H9 (cell line): Measurements from ENCODE around the gene DPF3. TPM values are rescaled to one million over a fixed set of nuclear protein-coding genes. Genes with fewer than 3 reads are reported as not detected.

Experiments used
- DNase-seq: peaks from one replicate; pipeline ENCODE4 v3.0.0-alpha.2; 2017
- H2AFZ ChIP-seq: one replicate; pipeline ENCODE4 v1.6.1; 2013; ENCODE audit warnings: mild to moderate bottlenecking, low read length, control low read depth, moderate library complexity
- H2AK5ac ChIP-seq: 2 replicates; pipeline ENCODE4 v1.6.1; 2013; ENCODE audit warnings: low read length, control low read depth, mixed read lengths; ENCODE audit not compliant: insufficient read length
- H2BK120ac ChIP-seq: one replicate; pipeline ENCODE4 v1.6.1; 2013; ENCODE audit warnings: low read depth, mild to moderate bottlenecking, low read length, control low read depth, inconsistent platforms; ENCODE audit not compliant: poor library complexity, severe bottlenecking
- H2BK12ac ChIP-seq: 2 replicates; pipeline ENCODE4 v1.6.1; 2013; ENCODE audit warnings: low read length, control low read depth, mixed read lengths, low read depth; ENCODE audit not compliant: insufficient read length
- H2BK15ac ChIP-seq: 2 replicates; pipeline ENCODE4 v1.6.1; 2013; ENCODE audit warnings: low read depth, low read length, control low read depth
- H2BK20ac ChIP-seq: one replicate; pipeline ENCODE4 v1.6.1; 2013; ENCODE audit warnings: low read depth, mild to moderate bottlenecking, low read length, control low read depth, inconsistent platforms; ENCODE audit not compliant: poor library complexity, severe bottlenecking
- H2BK5ac ChIP-seq: 2 replicates; pipeline ENCODE4 v1.6.1; 2013; ENCODE audit warnings: low read length, control low read depth, mixed read lengths; ENCODE audit not compliant: insufficient read length
- H3K14ac ChIP-seq: 2 replicates; pipeline ENCODE4 v1.6.1; 2013; ENCODE audit warnings: low read length, control low read depth; ENCODE audit not compliant: insufficient read depth
- H3K18ac ChIP-seq: 2 replicates; pipeline ENCODE4 v1.6.1; 2013; ENCODE audit warnings: low read depth, mild to moderate bottlenecking, mixed read lengths, low read length, control low read depth; ENCODE audit not compliant: insufficient read length
- H3K23ac ChIP-seq: 2 replicates; pipeline ENCODE4 v1.6.1; 2013; ENCODE audit warnings: low read length, control low read depth, mixed read lengths, low read depth; ENCODE audit not compliant: insufficient read length
- H3K23me2 ChIP-seq: 2 replicates; pipeline ENCODE4 v1.6.1; 2013; ENCODE audit warnings: low read depth, mild to moderate bottlenecking, mixed read lengths, low read length, control low read depth; ENCODE audit not compliant: insufficient read length, poor library complexity, severe bottlenecking
- H3K27ac ChIP-seq: 2 replicates; pipeline ENCODE4 v1.5.1; 2013; ENCODE audit warnings: low read length, control low read depth, mixed read lengths, low read depth; ENCODE audit not compliant: insufficient read length
- H3K27me3 ChIP-seq: 2 replicates; pipeline ENCODE4 v1.6.1; 2013; ENCODE audit warnings: low read length, control low read depth, inconsistent platforms; ENCODE audit not compliant: insufficient read depth
- H3K4ac ChIP-seq: 2 replicates; pipeline ENCODE4 v1.6.1; 2013; ENCODE audit warnings: low read depth, mild to moderate bottlenecking, control low read depth, inconsistent platforms, low read length, moderate library complexity
- H3K4me1 ChIP-seq: 2 replicates; pipeline ENCODE4 v1.6.1; 2013; ENCODE audit warnings: low read length, control low read depth, inconsistent platforms; ENCODE audit not compliant: insufficient read depth
- H3K4me2 ChIP-seq: 2 replicates; pipeline ENCODE4 v1.6.1; 2013; ENCODE audit warnings: low read length, control low read depth, mixed read lengths; ENCODE audit not compliant: insufficient read length, insufficient read depth
- H3K56ac ChIP-seq: 2 replicates; pipeline ENCODE4 v1.6.1; 2013; ENCODE audit warnings: low read depth, mild to moderate bottlenecking, mixed read lengths, low read length, control low read depth; ENCODE audit not compliant: insufficient read length
- H3K79me1 ChIP-seq: 2 replicates; pipeline ENCODE4 v1.6.1; 2013; ENCODE audit warnings: low read depth, mild to moderate bottlenecking, moderate library complexity, low read length, control low read depth, inconsistent platforms; ENCODE audit not compliant: insufficient read depth, poor library complexity, severe bottlenecking
- H3K79me2 ChIP-seq: 2 replicates; pipeline ENCODE4 v1.6.1; 2013; ENCODE audit warnings: low read length, control low read depth, inconsistent platforms; ENCODE audit not compliant: insufficient read depth
- H3K9ac ChIP-seq: 2 replicates; pipeline ENCODE4 v1.6.1; 2013; ENCODE audit warnings: low read length, control low read depth, mixed read lengths; ENCODE audit not compliant: insufficient read length; ENCODE audit errors: extremely low read depth
- H3K9me3 ChIP-seq: one replicate; pipeline ENCODE4 v1.6.1; 2013; ENCODE audit warnings: low read depth, low read length, inconsistent platforms; ENCODE audit not compliant: control insufficient read depth
- H3T11ph ChIP-seq: one replicate; pipeline ENCODE4 v1.6.1; 2013; ENCODE audit warnings: mild to moderate bottlenecking, low read length, control low read depth, inconsistent platforms
- H4K20me1 ChIP-seq: one replicate; pipeline ENCODE4 v1.6.1; 2013; ENCODE audit not compliant: control insufficient read depth, insufficient read length, insufficient read depth
- H4K5ac ChIP-seq: 2 replicates; pipeline ENCODE4 v1.6.1; 2013; ENCODE audit warnings: low read depth, mild to moderate bottlenecking, mixed read lengths, low read length, control low read depth; ENCODE audit not compliant: insufficient read length
- H4K8ac ChIP-seq: replicated peaks from 2 replicates; pipeline ENCODE4 v1.6.1; 2013; ENCODE audit warnings: low read length, control low read depth, mixed read lengths, low read depth; ENCODE audit not compliant: insufficient read length
- H4K91ac ChIP-seq: 2 replicates; pipeline ENCODE4 v1.6.1; 2013; ENCODE audit warnings: low read depth, mild to moderate bottlenecking, moderate library complexity, mixed read lengths, low read length, control low read depth; ENCODE audit not compliant: insufficient read length
- H3K27ac Mint-ChIP-seq, 3 experiments: 2 replicates in 2 of 3; 3 replicates in 1 of 3; pipeline ENCODE4 v1.8.0; 2020 to 2021; ENCODE audit warnings: mixed read lengths in 3 of 3, mild to moderate bottlenecking in 1 of 3, moderate library complexity in 1 of 3
- H3K27me3 Mint-ChIP-seq: 2 replicates; pipeline ENCODE4 v1.8.0; 2021; ENCODE audit warnings: low read depth, mild to moderate bottlenecking, moderate library complexity, mixed read lengths
- H3K36me3 Mint-ChIP-seq, 3 experiments: 2 replicates in 2 of 3; 3 replicates in 1 of 3; pipeline ENCODE4 v1.8.0; 2020 to 2021; ENCODE audit warnings: low read depth in 3 of 3, mixed read lengths in 3 of 3; ENCODE audit not compliant: insufficient read depth in 1 of 3
- H3K4me1 Mint-ChIP-seq, 2 experiments: 2 replicates each; pipeline ENCODE4 v1.8.0; 2020; ENCODE audit warnings: mixed read lengths in 2 of 2
- H3K4me3 Mint-ChIP-seq, 2 experiments: 2 replicates in 1 of 2; 3 replicates in 1 of 2; pipeline ENCODE4 v1.8.0; 2020 to 2021; ENCODE audit warnings: mild to moderate bottlenecking in 2 of 2, mixed read lengths in 2 of 2, moderate library complexity in 1 of 2
- H3K9me3 Mint-ChIP-seq, 2 experiments: 2 replicates in 1 of 2; 3 replicates in 1 of 2; pipeline ENCODE4 v1.8.0; 2020; ENCODE audit warnings: mild to moderate bottlenecking in 2 of 2, mixed read lengths in 2 of 2, moderate library complexity in 1 of 2
- WGBS: extraction: QIAGEN DNeasy Blood & Tissue Kit; methylation state at CpG from one replicate; pipeline ENCODE4 v1.1.7; 2013; ENCODE audit warnings: missing lambda C conversion rate, low lambda C conversion rate, mixed read lengths; ENCODE audit not compliant: insufficient read length; ENCODE audit errors: extremely low coverage; 5-methylcytosine and 5-hydroxymethylcytosine counted together
- total RNA-seq: library from RNA; stranded (reverse); gene quantifications from 2 replicates; pipeline ENCODE4 v1.2.1, GENCODE V29; 2021
- TF ChIP-seq, protein P1 (sequence below): fragments of 200-600 bp; sonication (generic); conservative IDR thresholded peaks from 3 replicates; pipeline ENCODE4 v1.8.0; 2021; ENCODE audit warnings: antibody characterized with exemption, mild to moderate bottlenecking

Gene DPF3
- total RNA-seq, 1 experiment from 2014 or later = not detected

- peaks cover 19% of the 10 kb centered on the region for H3K27me3 Mint-ChIP-seq
- no peaks in the 10 kb centered on the region for H3K23me2 ChIP-seq
- H3K9me3 ChIP-seq = peaks cover 6% of the 10 kb centered on the region
- H3K4me1 Mint-ChIP-seq = peaks cover 30 to 45% of the 10 kb centered on the region in 2 experiments
- H2AK5ac ChIP-seq = no peak overlapping the region
- no peaks in the 10 kb centered on the region for H3K79me2 ChIP-seq
- H3K4me3 Mint-ChIP-seq = no peak overlapping the region
- no peak overlapping the region for H3K27ac ChIP-seq
- H3K79me1 ChIP-seq = no peaks in the 10 kb centered on the region
- DNase-seq = no peak
- H2BK20ac ChIP-seq = no peak overlapping the region
- H4K5ac ChIP-seq = no peak overlapping the region
- TF ChIP-seq, protein P1, sequence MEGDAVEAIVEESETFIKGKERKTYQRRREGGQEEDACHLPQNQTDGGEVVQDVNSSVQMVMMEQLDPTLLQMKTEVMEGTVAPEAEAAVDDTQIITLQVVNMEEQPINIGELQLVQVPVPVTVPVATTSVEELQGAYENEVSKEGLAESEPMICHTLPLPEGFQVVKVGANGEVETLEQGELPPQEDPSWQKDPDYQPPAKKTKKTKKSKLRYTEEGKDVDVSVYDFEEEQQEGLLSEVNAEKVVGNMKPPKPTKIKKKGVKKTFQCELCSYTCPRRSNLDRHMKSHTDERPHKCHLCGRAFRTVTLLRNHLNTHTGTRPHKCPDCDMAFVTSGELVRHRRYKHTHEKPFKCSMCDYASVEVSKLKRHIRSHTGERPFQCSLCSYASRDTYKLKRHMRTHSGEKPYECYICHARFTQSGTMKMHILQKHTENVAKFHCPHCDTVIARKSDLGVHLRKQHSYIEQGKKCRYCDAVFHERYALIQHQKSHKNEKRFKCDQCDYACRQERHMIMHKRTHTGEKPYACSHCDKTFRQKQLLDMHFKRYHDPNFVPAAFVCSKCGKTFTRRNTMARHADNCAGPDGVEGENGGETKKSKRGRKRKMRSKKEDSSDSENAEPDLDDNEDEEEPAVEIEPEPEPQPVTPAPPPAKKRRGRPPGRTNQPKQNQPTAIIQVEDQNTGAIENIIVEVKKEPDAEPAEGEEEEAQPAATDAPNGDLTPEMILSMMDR = no peak
- H3K9me3 Mint-ChIP-seq = peaks cover 8 to 9% of the 10 kb centered on the region in 2 experiments
- no peak overlapping the region for H3K4me2 ChIP-seq
- H3K4ac ChIP-seq = no peak overlapping the region
- no peak overlapping the region for H4K91ac ChIP-seq
- peak overlapping the region; percentile 45 for H2AFZ ChIP-seq
- no peak overlapping the region for H2BK120ac ChIP-seq
- no peak overlapping the region for H4K8ac ChIP-seq
- WGBS = no CpG with 5 or more reads among the region's 4 CpGs
- H3K56ac ChIP-seq = no peak overlapping the region
- H3K18ac ChIP-seq = no peak overlapping the region
- H4K20me1 ChIP-seq = no peaks in the 10 kb centered on the region
- H2BK5ac ChIP-seq = no peak overlapping the region
- no peak overlapping the region for H3K9ac ChIP-seq
- no peak overlapping the region; a peak in 1 of 7 replicates for H3K27ac Mint-ChIP-seq
- no peak overlapping the region for H3K14ac ChIP-seq
- peaks cover 0 to 6% (median 2%) of the 10 kb centered on the region in 3 experiments; a peak in 3 of 7 replicates for H3K36me3 Mint-ChIP-seq
- H2BK15ac ChIP-seq = no peak overlapping the region
- H3T11ph ChIP-seq = no peak overlapping the region
- H3K4me1 ChIP-seq = peaks cover 14% of the 10 kb centered on the region
- H3K23ac ChIP-seq = no peak overlapping the region
- no peaks in the 10 kb centered on the region for H3K27me3 ChIP-seq
- H2BK12ac ChIP-seq = no peak overlapping the region
Measured at GRCh38 chr14:72883961-72884360, 9.9 kb downstream of the DPF3 start.
